Testis (tissue), 3 donors: ENCODE measurements around the gene DELE1. TPM values are rescaled to one million over a fixed set of nuclear protein-coding genes. Genes with fewer than 3 reads are reported as not detected.
"Not testable (repeated sequence)": the region's sequence is repeated elsewhere in the genome, so short reads cannot be mapped to it uniquely, and the experiment has no call there.

Experiments used
- DNase-seq: peaks from one replicate; pipeline ENCODE4 v3.0.0-alpha.2; 2019
- H3K27ac ChIP-seq, 2 donors: fragments of 200-600 bp; sonication (generic); one replicate each; pipeline ENCODE4 v1.5.1; 2019
- H3K27me3 ChIP-seq: fragments of 200-600 bp; sonication (generic); one replicate; pipeline ENCODE4 v1.5.1; 2019
- H3K36me3 ChIP-seq: fragments of 200-600 bp; sonication (generic); one replicate; pipeline ENCODE4 v1.5.1; 2017; ENCODE audit warnings: low read depth; ENCODE audit errors: missing control alignments
- H3K4me1 ChIP-seq: fragments of 200-600 bp; sonication (generic); one replicate; pipeline ENCODE4 v1.5.1; 2019
- H3K4me3 ChIP-seq, 2 donors: fragments of 200-600 bp; sonication (generic); one replicate each; pipeline ENCODE4 v1.5.1; 2017 to 2019
- H3K9me3 ChIP-seq: fragments of 200-600 bp; sonication (generic); one replicate; pipeline ENCODE4 v1.5.1; 2017
- CTCF ChIP-seq, 3 experiments: fragments of 450-650 bp in 2 of 3; fragments of 200-600 bp in 1 of 3; sonication (generic) in 1 of 3; IDR thresholded peaks; one replicate each; pipeline ENCODE4 v1.5.1; 2016 to 2019; ENCODE audit warnings: antibody characterized with exemption in 3 of 3, mild to moderate bottlenecking in 2 of 3, moderate library complexity in 1 of 3
- POLR2A ChIP-seq: fragments of 450-650 bp; IDR thresholded peaks from one replicate; pipeline ENCODE4 v1.6.1; 2017; ENCODE audit warnings: antibody characterized with exemption, mild to moderate bottlenecking, moderate library complexity
- WGBS, 2 donors: methylation state at CpG; one replicate each; pipeline ENCODE4 v1.1.5; 2018; 5-methylcytosine and 5-hydroxymethylcytosine counted together
- intact Hi-C: fragments of 100-400 bp; cut with DNase I; formaldehyde crosslinking; loops from one replicate; pipeline ENCODE4 v1.15.1; 2023; ENCODE audit warnings: low total_unique reads
- polyA plus RNA-seq: library from polyadenylated mRNA; stranded (reverse); fragments of 350-450 nt; fragmentation: Illumina TruSeq; extraction: RNeasy Lipid Tissue Mini Kit (QIAGEN cat#74804); gene quantifications from one replicate; pipeline ENCODE4 v1.2.3, GENCODE V29; 2014; ENCODE audit warnings: low read depth, low replicate concordance; ENCODE audit not compliant: insufficient read depth
- total RNA-seq, 2 donors: library from RNA; depleted of rRNA; stranded (reverse); fragments of >200 nt; gene quantifications; one replicate each; pipeline ENCODE4 v1.2.3, GENCODE V29; 2016

DELE1 gene
- total and polyA plus RNA-seq, 3 donors from 2014 or later = 51.2 to 75.8 (median 69.9) TPM

GRCh38 chr5:141920771-141921170 is 2.9 kb upstream of the DELE1 start:
- intact Hi-C loops = no loop called here
- 81 to 89% methylated on average over 2 of the region's 2 CpGs for WGBS, 2 donors
- DNase-seq = no peak

GRCh38 chr5:141922827-141923447 is 734 bp upstream of the DELE1 start:
- H3K4me1 ChIP-seq, intact Hi-C loops, H3K9me3 ChIP-seq, DNase-seq, H3K36me3 ChIP-seq, H3K27me3 ChIP-seq: not testable (repeated sequence)
- H3K27ac ChIP-seq = peak overlapping the region; percentile 93 to 98
- H3K4me3 ChIP-seq = peak overlapping the region; percentile 72 to 76
- 30 to 36% methylated on average over 27 to 28 of the region's 28 CpGs for WGBS, 2 donors

More at GRCh38 chr5:141920771-141921170, 2.9 kb upstream of the DELE1 start:
- no peak overlapping the region for H3K4me3 ChIP-seq
- no peaks in the 10 kb centered on the region for H3K9me3 ChIP-seq
- no peaks in the 10 kb centered on the region for H3K36me3 ChIP-seq
- H3K4me1 ChIP-seq = peaks cover 6% of the 10 kb centered on the region
- no peaks in the 10 kb centered on the region for H3K27me3 ChIP-seq
- TF ChIP-seq POLR2A = no peak
- no peak overlapping the region for H3K27ac ChIP-seq

GRCh38 chr5:141926434-141926833 is 2.8 kb downstream of the DELE1 start:
- H3K9me3 ChIP-seq = no peaks in the 10 kb centered on the region
- peaks cover 6% of the 10 kb centered on the region for H3K4me1 ChIP-seq
- TF ChIP-seq CTCF (IDR thresholded peaks at IDR 0.05) (no peak), POLR2A (no peak)
- no peaks in the 10 kb centered on the region for H3K36me3 ChIP-seq
- intact Hi-C loops = no loop called here
- H3K4me3 ChIP-seq = no peak overlapping the region
- H3K27me3 ChIP-seq = no peaks in the 10 kb centered on the region
- no peak for DNase-seq
- no peak overlapping the region for H3K27ac ChIP-seq
- WGBS, 2 donors = 82 to 88% methylated on average over 2 of the region's 2 CpGs

- no peak overlapping the region for H3K4me3 ChIP-seq
- H3K27ac ChIP-seq = no peak overlapping the region
- no peaks in the 10 kb centered on the region for H3K9me3 ChIP-seq
- 80 to 85% methylated on average over 8 of the region's 8 CpGs for WGBS, 2 donors
- H3K27me3 ChIP-seq = no peaks in the 10 kb centered on the region
- TF ChIP-seq POLR2A (no peak), CTCF (IDR thresholded peaks at IDR 0.05) (no peak)
- peaks cover 6% of the 10 kb centered on the region for H3K4me1 ChIP-seq
- no peak for DNase-seq
- intact Hi-C loops = no loop called here
- H3K36me3 ChIP-seq = no peaks in the 10 kb centered on the region
Observed at GRCh38 chr5:141928051-141928450, 4.4 kb downstream of the DELE1 start.

GRCh38 chr5:141929398-141930058 is 5.9 kb downstream of the DELE1 start:
- no peak for DNase-seq
- intact Hi-C loops = no loop called here
- no peak overlapping the region for H3K27ac ChIP-seq
- H3K36me3 ChIP-seq = no peaks in the 10 kb centered on the region
- H3K4me1 ChIP-seq = peaks cover 2% of the 10 kb centered on the region
- H3K4me3 ChIP-seq = no peak overlapping the region
- TF ChIP-seq CTCF (IDR thresholded peaks at IDR 0.05) (no peak), POLR2A (no peak)
- no peaks in the 10 kb centered on the region for H3K27me3 ChIP-seq
- 90 to 97% methylated on average over 19 of the region's 19 CpGs for WGBS, 2 donors
- H3K9me3 ChIP-seq = no peaks in the 10 kb centered on the region

- Histone ChIP-seq H3K36me3 (no peaks in the 10 kb centered on the region), H3K27ac (no peak overlapping the region), H3K9me3 (no peaks in the 10 kb centered on the region), H3K4me3 (no peak overlapping the region), H3K27me3 (no peaks in the 10 kb centered on the region), H3K4me1 (no peaks in the 10 kb centered on the region)
- DNase-seq = no peak
- TF ChIP-seq CTCF (IDR thresholded peaks at IDR 0.05) (no peak), POLR2A (no peak)
- 87 to 94% methylated on average over 5 of the region's 5 CpGs for WGBS, 2 donors
- intact Hi-C loops = no loop called here
Observed at GRCh38 chr5:141931694-141932093, 8.0 kb downstream of the DELE1 start.
